GM13976 (cell line): ENCODE results near the gene TBC1D2.

Source experiments
- DNase-seq: peaks from one replicate; pipeline ENCODE4 v3.0.0; 2012; ENCODE audit warnings: low spot score
- CTCF ChIP-seq: IDR thresholded peaks from 2 replicates; pipeline ENCODE4 v1.5.1; 2012; ENCODE audit warnings: borderline replicate concordance, mild to moderate bottlenecking; ENCODE audit not compliant: insufficient read depth; ENCODE audit errors: extremely low read depth, missing control alignments, control extremely low read depth
- in situ Hi-C: fragments of 300-500 bp; cut with MboI; formaldehyde crosslinking; loops from one replicate; pipeline ENCODE4 v1.12.0; 2022; ENCODE audit warnings: low sequenced_read_pairs, mixed read lengths, inconsistent platforms; ENCODE audit not compliant: unreplicated experiment

TBC1D2 gene

GRCh38 chr9:98215821-98216220, 39.6 kb downstream of the TBC1D2 start:
- no peak for DNase-seq
- in situ Hi-C loops: no loop called here
- TF ChIP-seq CTCF: no peak

- DNase-seq: no peak
- in situ Hi-C loops: no loop called here
- TF ChIP-seq CTCF: no peak
Measured at GRCh38 chr9:98215271-98215670, 40.2 kb downstream of the TBC1D2 start.

- in situ Hi-C loops: no loop called here
- no peak for DNase-seq
Measured at GRCh38 chr9:98214811-98215210, 40.6 kb downstream of the TBC1D2 start.

GRCh38 chr9:98211260-98211659, 44.2 kb downstream of the TBC1D2 start:
- in situ Hi-C loops: no loop called here
- DNase-seq: no peak
- TF ChIP-seq CTCF: no peak

More at GRCh38 chr9:98214811-98215210, 40.6 kb downstream of the TBC1D2 start:
- no peak for TF ChIP-seq CTCF

- in situ Hi-C loops: no loop called here
- no peak for DNase-seq
- TF ChIP-seq CTCF: no peak
Measured at GRCh38 chr9:98210435-98210834, 45.0 kb downstream of the TBC1D2 start.

- TF ChIP-seq CTCF: no peak
- DNase-seq: no peak
- in situ Hi-C loops: no loop called here
Measured at GRCh38 chr9:98209530-98209929, 45.9 kb downstream of the TBC1D2 start.

- DNase-seq: no peak
- no peak for TF ChIP-seq CTCF
- in situ Hi-C loops: no loop called here
Measured at GRCh38 chr9:98208635-98209034, 46.8 kb downstream of the TBC1D2 start.
